GM12878 (cell line): Measurements from ENCODE around the gene SALL3. TPM values are rescaled to one million over a fixed set of nuclear protein-coding genes. Genes with fewer than 3 reads are reported as not detected.

Experiments used
- ATAC-seq: fragments of 200-7000 bp; cut with Tn5 transposase; 3 replicates; pipeline ENCODE4 v1.9.1; 2020; ENCODE audit warnings: mild to moderate bottlenecking, moderate library complexity
- BruUV-seq: library from RNA; stranded (reverse); fragments of 400-500 nt; replicated peaks from 2 replicates; lab custom pipeline; 2021; lab: Mats Ljungman, UMichigan
- CTCF ChIA-PET: fragments of 300-600 bp; sonication (Branson Sonifier 250); formaldehyde crosslinking; extraction: SDS; loops from one replicate; lab custom pipeline; 2021; ENCODE audit warnings: inconsistent platforms; lab: Yijun Ruan, JAX
- POLR2A ChIA-PET: fragments of 350-600 bp; formaldehyde crosslinking; extraction: SDS; loops from one replicate; lab custom pipeline; 2021; ENCODE audit warnings: inconsistent platforms; lab: Charles Lee
- RAD21 ChIA-PET: fragments of 300-600 bp; sonication (Branson Sonifier 250); formaldehyde crosslinking; loops from one replicate; lab custom pipeline; 2023; ENCODE audit warnings: antibody characterized with exemption; ENCODE audit not compliant: unreplicated experiment; lab: Charles Lee
- SMC1A ChIA-PET: fragments of 300-600 bp; sonication (Branson Sonifier 250); formaldehyde crosslinking; loops from one replicate; lab custom pipeline; 2023; ENCODE audit not compliant: unreplicated experiment, uncharacterized antibody; lab: Charles Lee
- DNase-seq: peaks from one replicate; pipeline ENCODE4 v3.0.0-alpha.2; 2011; ENCODE audit warnings: low read depth, low spot score
- FAIRE-seq: peaks from 3 replicates; lab custom pipeline; 2011; peaks lifted over from hg19 to GRCh38; lab: Jason Lieb, UNC
- H2AFZ ChIP-seq: 2 replicates; pipeline ENCODE4 v1.6.0; 2011; ENCODE audit warnings: low read depth, low read length, control low read depth; ENCODE audit not compliant: control insufficient read depth
- H3K27ac ChIP-seq: 2 replicates; pipeline ENCODE4 v1.5.1; 2011; ENCODE audit warnings: control low read depth; ENCODE audit not compliant: control insufficient read depth, insufficient read depth
- H3K27me3 ChIP-seq, 2 experiments: replicated peaks in 1 of 2; 2 replicates each; pipeline versions ENCODE4 v1.6.0 to v1.6.1; 2011; ENCODE audit warnings: low read length in 1 of 2; ENCODE audit not compliant: control insufficient read depth in 2 of 2, insufficient read depth in 2 of 2
- H3K36me3 ChIP-seq, 2 experiments: 2 replicates each; pipeline ENCODE4 v1.5.1; 2011; ENCODE audit warnings: low read length in 1 of 2; ENCODE audit not compliant: control insufficient read depth in 2 of 2, insufficient read depth in 2 of 2
- H3K4me1 ChIP-seq: 2 replicates; pipeline ENCODE4 v1.6.1; 2011; ENCODE audit warnings: mild to moderate bottlenecking, low read length, moderate library complexity, mixed read lengths; ENCODE audit not compliant: control insufficient read depth, insufficient read depth
- H3K4me2 ChIP-seq: 2 replicates; pipeline ENCODE4 v1.6.0; 2011; ENCODE audit warnings: control low read depth; ENCODE audit not compliant: control insufficient read depth, insufficient read depth
- H3K4me3 ChIP-seq: fragments of 200-600 bp; sonication (generic); 2 replicates; pipeline ENCODE4 v1.5.1; 2016
- H3K79me2 ChIP-seq: 2 replicates; pipeline ENCODE4 v1.6.0; 2011; ENCODE audit warnings: low read length; ENCODE audit not compliant: control insufficient read depth, insufficient read depth
- H3K9ac ChIP-seq: 2 replicates; pipeline ENCODE4 v1.8.0; 2011; ENCODE audit warnings: low read length, control low read depth, mixed read lengths; ENCODE audit not compliant: control insufficient read depth, insufficient read depth
- H3K9me3 ChIP-seq: replicated peaks from 3 replicates; pipeline ENCODE4 v1.5.1; 2011; ENCODE audit warnings: mild to moderate bottlenecking, low read length; ENCODE audit not compliant: control insufficient read depth, insufficient read depth
- H4K20me1 ChIP-seq: 2 replicates; pipeline ENCODE4 v1.6.0; 2011; ENCODE audit not compliant: control insufficient read depth, insufficient read depth
- IRF4 ChIP-seq: IDR thresholded peaks from 2 replicates; pipeline ENCODE4 v1.6.1; 2011; ENCODE audit warnings: low read depth, low read length
- KDM1A ChIP-seq: fragments of 200-600 bp; sonication (generic); IDR thresholded peaks from 2 replicates; pipeline ENCODE4 v1.6.1; 2016; ENCODE audit warnings: borderline replicate concordance
- MEF2B ChIP-seq: fragments of 450-650 bp; IDR thresholded peaks from 2 replicates; pipeline ENCODE4 v1.6.1; 2018; ENCODE audit warnings: mild to moderate bottlenecking, moderate library complexity; ENCODE audit not compliant: partially characterized antibody, poor library complexity, severe bottlenecking
- MYB ChIP-seq: fragments of 150-350 bp; IDR thresholded peaks from 2 replicates; pipeline ENCODE4 v1.6.1; 2014; ENCODE audit warnings: mild to moderate bottlenecking, low read depth, low read length, borderline replicate concordance
- PML ChIP-seq: IDR thresholded peaks from 2 replicates; pipeline ENCODE4 v1.6.1; 2012; ENCODE audit warnings: low read length, inconsistent platforms
- POLR2AphosphoS2 ChIP-seq: IDR thresholded peaks from 2 replicates; pipeline ENCODE4 v1.6.1; 2011; ENCODE audit warnings: low read depth, mild to moderate bottlenecking, low read length, improper control_type of control experiment, moderate library complexity
- POLR2AphosphoS5 ChIP-seq: IDR thresholded peaks from 2 replicates; pipeline ENCODE4 v1.6.1; 2011; ENCODE audit warnings: mild to moderate bottlenecking, low read length, inconsistent platforms
- RELA ChIP-seq: fragments of 450-650 bp; IDR thresholded peaks from 2 replicates; pipeline ENCODE4 v1.8.0; 2014; ENCODE audit warnings: borderline replicate concordance; ENCODE audit not compliant: partially characterized antibody
- RELB ChIP-seq: fragments of 450-650 bp; IDR thresholded peaks from 2 replicates; pipeline ENCODE4 v1.6.1; 2017; ENCODE audit warnings: low read depth, mild to moderate bottlenecking, moderate library complexity
- RUNX3 ChIP-seq: IDR thresholded peaks from 2 replicates; pipeline ENCODE4 v1.6.1; 2012; ENCODE audit warnings: low read length, inconsistent platforms
- SIN3A ChIP-seq: IDR thresholded peaks from 2 replicates; pipeline ENCODE4 v1.6.1; 2012; ENCODE audit warnings: low read depth, low read length, improper control_type of control experiment
- WRNIP1 ChIP-seq: IDR thresholded peaks from 2 replicates; pipeline ENCODE4 v1.6.1; 2011; ENCODE audit warnings: low read depth, low read length, improper control_type of control experiment, borderline replicate concordance
- WGBS: methylation state at CpG from one replicate; pipeline ENCODE4 v1.1.6; 2016; ENCODE audit warnings: low lambda C conversion rate; ENCODE audit not compliant: insufficient replicate concordance, insufficient coverage; ENCODE audit errors: missing lambda C conversion rate; 5-methylcytosine and 5-hydroxymethylcytosine counted together
- in situ Hi-C: fragments of 300-500 bp; cut with MboI; formaldehyde crosslinking; loops from 9 replicates; pipeline ENCODE4 v1.14.3; 2018; ENCODE audit warnings: mixed read lengths
- intact Hi-C: fragments of 100-400 bp; cut with micrococcal nuclease; formaldehyde crosslinking; loops from one replicate; pipeline ENCODE4 v1.14.2; 2022; ENCODE audit not compliant: unreplicated experiment
- polyA plus RNA-seq, 11 experiments: library from polyadenylated mRNA; depleted of rRNA in 4 of 11; unstranded in 6 of 11; stranded (reverse) in 5 of 11; fragments of >200 nt; fragmentation: Nextera tagmentation in 4 of 11; fragmentation: Illumina TruSeq in 1 of 11; extraction: Ambion mirVana in 4 of 11; extraction: Trizol in 1 of 11; gene quantifications; 1 replicate in 1 of 11; 2 replicates in 10 of 11; pipeline versions ENCODE4 v1.2.1 to v1.2.3, GENCODE V29; 2011 to 2016; ENCODE audit warnings: inconsistent platforms in 2 of 11, missing spikeins in 2 of 11, low read depth in 1 of 11
- total RNA-seq, 4 experiments: library from RNA; depleted of rRNA in 3 of 4; stranded (reverse); fragments of >200 nt in 3 of 4; fragmentation: Illumina TruSeq in 1 of 4; extraction: Trizol in 1 of 4; gene quantifications; 2 replicates each; pipeline versions ENCODE4 v1.2.1 to v1.2.3, GENCODE V29; 2013 to 2021
- TF ChIP-seq, protein P1 (sequence below): fragments of 450-650 bp; IDR thresholded peaks from 2 replicates; pipeline ENCODE4 v1.6.1; 2017; ENCODE audit warnings: mild to moderate bottlenecking, low read depth, inconsistent platforms; ENCODE audit not compliant: poor library complexity, severe bottlenecking
- TF ChIP-seq, protein P2 (sequence below): fragments of 150-350 bp; IDR thresholded peaks from 2 replicates; pipeline ENCODE4 v1.6.1; 2016; ENCODE audit warnings: low read depth, low read length

SALL3 gene
- total and polyA plus RNA-seq, 10 of the 15 experiments (the other 5 are each of a cell fraction or from before 2014, with no cell fraction given): 0.01 to 0.10 (median 0.07) TPM; not detected in 7

GRCh38 chr18:78974115-78974761, 5.4 kb upstream of the SALL3 start (continued):
- no peak for TF ChIP-seq RELA
- no peak for TF ChIP-seq POLR2AphosphoS5
- TF ChIP-seq PML: no peak
- TF ChIP-seq SIN3A: no peak
- TF ChIP-seq, protein P1, sequence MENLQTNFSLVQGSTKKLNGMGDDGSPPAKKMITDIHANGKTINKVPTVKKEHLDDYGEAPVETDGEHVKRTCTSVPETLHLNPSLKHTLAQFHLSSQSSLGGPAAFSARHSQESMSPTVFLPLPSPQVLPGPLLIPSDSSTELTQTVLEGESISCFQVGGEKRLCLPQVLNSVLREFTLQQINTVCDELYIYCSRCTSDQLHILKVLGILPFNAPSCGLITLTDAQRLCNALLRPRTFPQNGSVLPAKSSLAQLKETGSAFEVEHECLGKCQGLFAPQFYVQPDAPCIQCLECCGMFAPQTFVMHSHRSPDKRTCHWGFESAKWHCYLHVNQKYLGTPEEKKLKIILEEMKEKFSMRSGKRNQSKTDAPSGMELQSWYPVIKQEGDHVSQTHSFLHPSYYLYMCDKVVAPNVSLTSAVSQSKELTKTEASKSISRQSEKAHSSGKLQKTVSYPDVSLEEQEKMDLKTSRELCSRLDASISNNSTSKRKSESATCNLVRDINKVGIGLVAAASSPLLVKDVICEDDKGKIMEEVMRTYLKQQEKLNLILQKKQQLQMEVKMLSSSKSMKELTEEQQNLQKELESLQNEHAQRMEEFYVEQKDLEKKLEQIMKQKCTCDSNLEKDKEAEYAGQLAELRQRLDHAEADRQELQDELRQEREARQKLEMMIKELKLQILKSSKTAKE: no peak
- TF ChIP-seq KDM1A: no peak
- no peak for TF ChIP-seq MYB

GRCh38 chr18:78975292-78975691, 4.3 kb upstream of the SALL3 start:
- WGBS: 12% methylated on average over 10 of the region's 10 CpGs
- H3K36me3 ChIP-seq: no peaks in the 10 kb centered on the region
- no peak for ATAC-seq
- no peak for FAIRE-seq
- ChIA-PET POLR2A (no interaction called here), CTCF (no interaction called here), RAD21 (no interaction called here), SMC1A (no interaction called here)
- no TSS peak for BruUV-seq
- H3K4me2 ChIP-seq: no peak overlapping the region
- no peaks in the 10 kb centered on the region; the same call in 2 of the 3 replicates for H3K9me3 ChIP-seq
- H4K20me1 ChIP-seq: no peaks in the 10 kb centered on the region
- in situ Hi-C loops (no loop called here), intact Hi-C loops (no loop called here)
- H3K27ac ChIP-seq: no peak overlapping the region
- H3K79me2 ChIP-seq: no peaks in the 10 kb centered on the region
- H3K4me1 ChIP-seq: no peaks in the 10 kb centered on the region
- no peak overlapping the region for H3K9ac ChIP-seq
- no peak overlapping the region for H3K4me3 ChIP-seq
- H3K27me3 ChIP-seq: no peaks in the 10 kb centered on the region; a peak in 1 of 4 replicates
- H2AFZ ChIP-seq: no peak overlapping the region
- DNase-seq: no peak
- TF ChIP-seq RELB: no peak
- TF ChIP-seq IRF4: no peak
- TF ChIP-seq MEF2B: no peak
- TF ChIP-seq WRNIP1: no peak
- no peak for TF ChIP-seq RUNX3
- TF ChIP-seq POLR2AphosphoS2: no peak
- TF ChIP-seq, protein P2, sequence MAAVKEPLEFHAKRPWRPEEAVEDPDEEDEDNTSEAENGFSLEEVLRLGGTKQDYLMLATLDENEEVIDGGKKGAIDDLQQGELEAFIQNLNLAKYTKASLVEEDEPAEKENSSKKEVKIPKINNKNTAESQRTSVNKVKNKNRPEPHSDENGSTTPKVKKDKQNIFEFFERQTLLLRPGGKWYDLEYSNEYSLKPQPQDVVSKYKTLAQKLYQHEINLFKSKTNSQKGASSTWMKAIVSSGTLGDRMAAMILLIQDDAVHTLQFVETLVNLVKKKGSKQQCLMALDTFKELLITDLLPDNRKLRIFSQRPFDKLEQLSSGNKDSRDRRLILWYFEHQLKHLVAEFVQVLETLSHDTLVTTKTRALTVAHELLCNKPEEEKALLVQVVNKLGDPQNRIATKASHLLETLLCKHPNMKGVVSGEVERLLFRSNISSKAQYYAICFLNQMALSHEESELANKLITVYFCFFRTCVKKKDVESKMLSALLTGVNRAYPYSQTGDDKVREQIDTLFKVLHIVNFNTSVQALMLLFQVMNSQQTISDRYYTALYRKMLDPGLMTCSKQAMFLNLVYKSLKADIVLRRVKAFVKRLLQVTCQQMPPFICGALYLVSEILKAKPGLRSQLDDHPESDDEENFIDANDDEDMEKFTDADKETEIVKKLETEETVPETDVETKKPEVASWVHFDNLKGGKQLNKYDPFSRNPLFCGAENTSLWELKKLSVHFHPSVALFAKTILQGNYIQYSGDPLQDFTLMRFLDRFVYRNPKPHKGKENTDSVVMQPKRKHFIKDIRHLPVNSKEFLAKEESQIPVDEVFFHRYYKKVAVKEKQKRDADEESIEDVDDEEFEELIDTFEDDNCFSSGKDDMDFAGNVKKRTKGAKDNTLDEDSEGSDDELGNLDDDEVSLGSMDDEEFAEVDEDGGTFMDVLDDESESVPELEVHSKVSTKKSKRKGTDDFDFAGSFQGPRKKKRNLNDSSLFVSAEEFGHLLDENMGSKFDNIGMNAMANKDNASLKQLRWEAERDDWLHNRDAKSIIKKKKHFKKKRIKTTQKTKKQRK: no peak
